Measurements from ENCODE around the gene NKAPL. TPM values are rescaled to one million over a fixed set of nuclear protein-coding genes. Genes with fewer than 3 reads are reported as not detected.

NKAPL gene
- total RNA-seq, 1 donor from 2014 or later, result 0.79 TPM

DNA sequence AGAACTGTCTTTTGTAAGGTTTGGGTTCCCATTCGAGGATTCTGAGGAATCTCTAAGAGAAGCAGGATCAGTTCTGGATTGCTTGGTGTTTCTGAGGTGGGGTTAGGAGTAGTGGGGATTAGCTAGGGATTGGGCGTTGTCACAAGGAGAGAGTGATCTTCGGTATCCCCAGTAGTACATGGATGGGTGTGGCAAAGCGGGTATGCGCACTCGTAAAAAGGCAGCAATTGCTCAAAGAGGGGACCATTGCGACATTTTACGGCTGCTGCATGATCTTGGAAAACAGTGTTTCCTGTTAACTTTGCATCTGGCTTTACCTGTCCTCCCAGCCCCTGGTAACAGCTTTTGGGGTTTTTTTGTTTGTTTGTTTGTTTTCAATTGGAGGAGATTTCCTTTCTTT lies 43.7 kb upstream of the NKAPL start:
- Histone ChIP-seq H3K36me3 (ENCODE audit: control insufficient read depth, insufficient read depth, low read length) (no peaks in the 10 kb centered on the region), H3K4me3 (ENCODE audit: low read depth, low read length) (no peak overlapping the region), H3K27me3 (ENCODE audit: control insufficient read depth, insufficient read depth, low read length) (peaks cover 2% of the 10 kb centered on the region)
- no peak for FAIRE-seq
- DNase-seq (ENCODE audit: low read depth), result no peak
- no peak for TF ChIP-seq CTCF (IDR thresholded peaks at IDR 0.05; ENCODE audit: insufficient read depth, low read length, severe bottlenecking)

DNA sequence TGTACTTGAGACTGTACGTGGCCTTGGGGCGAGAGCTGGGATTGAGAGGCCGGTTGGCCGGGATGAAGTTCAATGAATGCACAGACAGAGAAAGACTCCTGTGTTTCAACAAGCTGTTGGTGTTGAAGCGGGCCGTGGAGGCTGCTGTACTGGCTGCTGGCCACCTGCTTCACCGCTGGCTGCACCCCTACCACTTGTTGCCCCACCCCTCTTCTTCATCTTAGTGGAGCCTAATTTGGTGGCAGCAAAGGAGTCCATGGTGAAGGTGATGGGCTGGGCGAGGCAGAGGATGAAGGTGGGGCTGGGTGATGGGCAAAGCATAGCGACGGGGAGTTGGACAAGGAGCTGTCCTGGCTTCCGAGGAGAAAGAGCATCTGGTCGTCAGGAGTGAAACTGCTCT lies 41.2 kb upstream of the NKAPL start:
- FAIRE-seq (no peak), DNase-seq (ENCODE audit: low read depth) (no peak)
- no peak for TF ChIP-seq CTCF (IDR thresholded peaks at IDR 0.05; ENCODE audit: insufficient read depth, low read length, severe bottlenecking)
- no peak overlapping the region for H3K4me3 ChIP-seq (ENCODE audit: low read depth, low read length)
- H3K36me3 ChIP-seq (ENCODE audit: control insufficient read depth, insufficient read depth, low read length), result no peaks in the 10 kb centered on the region
- peaks cover 2% of the 10 kb centered on the region for H3K27me3 ChIP-seq (ENCODE audit: control insufficient read depth, insufficient read depth, low read length)

GRCh38 chr6:28218312-28219248 lies 40.5 kb upstream of the NKAPL start:
- FAIRE-seq (no peak), DNase-seq (ENCODE audit: low read depth) (no peak)
- H3K36me3 ChIP-seq (ENCODE audit: control insufficient read depth, insufficient read depth, low read length), result no peaks in the 10 kb centered on the region
- H3K4me3 ChIP-seq (ENCODE audit: low read depth, low read length), result peak overlapping the region; percentile 57
- peaks cover 2% of the 10 kb centered on the region for H3K27me3 ChIP-seq (ENCODE audit: control insufficient read depth, insufficient read depth, low read length)
- TF ChIP-seq CTCF (IDR thresholded peaks at IDR 0.05; ENCODE audit: insufficient read depth, low read length, severe bottlenecking), result no peak

- peaks cover 2% of the 10 kb centered on the region for H3K27me3 ChIP-seq (ENCODE audit: control insufficient read depth, insufficient read depth, low read length)
- DNase-seq (ENCODE audit: low read depth) (no peak), FAIRE-seq (no peak)
- no peak for TF ChIP-seq CTCF (IDR thresholded peaks at IDR 0.05; ENCODE audit: insufficient read depth, low read length, severe bottlenecking)
- H3K4me3 ChIP-seq (ENCODE audit: low read depth, low read length), result no peak overlapping the region
- no peaks in the 10 kb centered on the region for H3K36me3 ChIP-seq (ENCODE audit: control insufficient read depth, insufficient read depth, low read length)
These were observed 38.6 kb upstream of the NKAPL start for GRCh38 chr6:28220257-28221133.

DNA sequence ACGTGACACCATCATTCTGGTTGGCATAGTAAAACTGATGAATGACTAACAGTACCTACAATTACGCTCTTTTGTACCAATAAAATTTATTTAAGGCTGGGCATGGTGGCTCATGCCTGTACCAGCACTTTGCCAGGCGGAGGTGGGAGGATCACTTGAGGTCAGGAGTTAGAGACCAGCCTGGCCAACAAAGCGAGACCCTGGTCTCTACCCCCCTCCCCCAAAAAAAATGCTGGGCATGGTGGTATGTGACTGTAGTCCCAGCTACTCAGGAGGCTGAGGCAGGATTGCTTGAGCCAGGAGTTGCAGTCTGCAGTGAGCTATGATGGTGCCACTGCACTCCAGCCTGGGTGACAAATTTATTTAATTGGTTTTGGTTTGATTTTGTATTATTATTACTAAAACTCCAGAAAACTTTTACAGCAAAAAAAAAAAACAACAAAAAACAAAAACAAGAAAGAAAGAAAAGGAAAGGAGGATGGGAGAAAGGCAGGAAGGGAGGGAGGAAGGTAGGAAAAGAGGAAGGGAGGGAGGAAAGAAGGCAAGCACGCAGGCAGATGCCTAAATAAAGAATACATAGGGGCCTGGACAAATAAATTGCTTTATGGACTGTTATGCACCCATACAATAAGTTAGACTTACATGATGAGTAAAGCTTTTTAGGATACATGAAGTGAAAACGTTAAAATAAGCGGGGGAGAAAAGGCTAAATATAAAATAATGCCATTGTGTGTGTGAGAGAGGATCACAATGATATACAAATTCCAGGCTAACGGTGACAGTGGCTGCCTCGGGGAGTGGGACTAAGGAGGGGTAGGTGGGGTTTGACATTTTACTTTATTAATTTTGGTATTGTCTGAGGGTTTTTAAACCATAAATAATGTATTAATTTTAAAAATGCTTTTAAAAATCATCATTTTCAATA lies 34.7 kb upstream of the NKAPL start:
- H3K4me3 ChIP-seq (ENCODE audit: low read depth, low read length), result peak overlapping the region; percentile 62
- peaks cover 7% of the 10 kb centered on the region for H3K36me3 ChIP-seq (ENCODE audit: control insufficient read depth, insufficient read depth, low read length)
- no peak for FAIRE-seq
- no peak for TF ChIP-seq CTCF (IDR thresholded peaks at IDR 0.05; ENCODE audit: insufficient read depth, low read length, severe bottlenecking)
- peaks cover 2% of the 10 kb centered on the region for H3K27me3 ChIP-seq (ENCODE audit: control insufficient read depth, insufficient read depth, low read length)
- DNase-seq (ENCODE audit: low read depth), result no peak
